A204.1 (cell line): Measurements from ENCODE around the gene ITPR3.
"Not testable (repeated sequence)": the region's sequence is repeated elsewhere in the genome, so short reads cannot be mapped to it uniquely, and the experiment has no call there.

Experiments
- FAIRE-seq: peaks from 2 replicates; lab custom pipeline; 2012; peaks lifted over from hg19 to GRCh38; lab: Jason Lieb, UNC

Gene ITPR3

GRCh38 chr6:33591424-33592032, 29.6 kb upstream of the ITPR3 start:
- FAIRE-seq: no peak

- no peak for FAIRE-seq
These were observed 28.9 kb upstream of the ITPR3 start for GRCh38 chr6:33592280-33592594.

GRCh38 chr6:33592595-33593413, 28.3 kb upstream of the ITPR3 start:
- FAIRE-seq: no peak

- no peak for FAIRE-seq
These were observed 27.8 kb upstream of the ITPR3 start for GRCh38 chr6:33593414-33593727.

GRCh38 chr6:33595001-33595846, 25.9 kb upstream of the ITPR3 start:
- FAIRE-seq: no peak

GRCh38 chr6:33596894-33597293, 24.2 kb upstream of the ITPR3 start:
- not testable (repeated sequence) for FAIRE-seq

GRCh38 chr6:33597551-33598322, 23.4 kb upstream of the ITPR3 start:
- FAIRE-seq: no peak

- no peak for FAIRE-seq
These were observed 21.6 kb upstream of the ITPR3 start for GRCh38 chr6:33599413-33599938.

- no peak for FAIRE-seq
These were observed 20.4 kb upstream of the ITPR3 start for GRCh38 chr6:33600761-33601160.

GRCh38 chr6:33602180-33602579, 18.9 kb upstream of the ITPR3 start:
- FAIRE-seq: no peak

- no peak for FAIRE-seq
These were observed 15.9 kb upstream of the ITPR3 start for GRCh38 chr6:33604941-33605854.

GRCh38 chr6:33606642-33607041, 14.5 kb upstream of the ITPR3 start:
- FAIRE-seq: no peak

GRCh38 chr6:33607126-33607783, 13.9 kb upstream of the ITPR3 start:
- no peak for FAIRE-seq

- FAIRE-seq: no peak
These were observed 13.3 kb upstream of the ITPR3 start for GRCh38 chr6:33607784-33608161.

GRCh38 chr6:33609019-33609418, 12.1 kb upstream of the ITPR3 start:
- no peak for FAIRE-seq

GRCh38 chr6:33609528-33609927, 11.6 kb upstream of the ITPR3 start:
- FAIRE-seq: no peak

- no peak for FAIRE-seq
These were observed 11.1 kb upstream of the ITPR3 start for GRCh38 chr6:33610067-33610466.

GRCh38 chr6:33610779-33611732, 10.1 kb upstream of the ITPR3 start:
- FAIRE-seq: no peak

- no peak for FAIRE-seq
These were observed 7.9 kb upstream of the ITPR3 start for GRCh38 chr6:33613146-33613794.
